NCI-H774 (cell line): ENCODE data around the gene CALN1.
"Not testable (repeated sequence)": the region's sequence is repeated elsewhere in the genome, so short reads cannot be mapped to it uniquely, and the experiment has no call there.

ENCODE experiments used
- DNase-seq: peaks from one replicate; lab custom pipeline; 2025; lab: John Stamatoyannopoulos, UW

The CALN1 gene

DNA sequence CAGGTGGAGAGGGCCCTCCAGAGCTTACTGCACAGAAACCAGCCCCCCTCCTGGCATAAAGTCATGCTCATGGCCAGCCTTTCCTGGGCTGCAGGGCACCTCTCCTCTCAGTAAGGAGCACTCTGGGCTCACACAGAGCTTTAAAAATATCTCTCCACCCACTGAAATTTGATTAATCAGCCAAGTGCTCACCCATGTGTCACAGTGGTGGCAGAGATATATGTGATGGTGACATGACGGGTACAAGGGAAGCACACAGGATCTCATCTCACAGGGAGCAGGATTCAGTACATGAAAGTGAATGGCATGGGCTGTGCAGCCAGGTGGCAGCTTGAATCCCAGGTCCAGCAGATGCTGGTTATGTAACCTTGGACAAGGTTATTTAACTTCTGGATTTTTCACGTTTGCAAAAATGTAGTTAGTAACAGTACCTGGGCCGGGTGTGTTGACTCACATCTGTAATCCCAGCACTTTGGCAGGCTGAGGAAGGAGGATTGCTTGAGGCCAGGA, 144.8 kb downstream of the CALN1 start:
- DNase-seq = no peak

DNA sequence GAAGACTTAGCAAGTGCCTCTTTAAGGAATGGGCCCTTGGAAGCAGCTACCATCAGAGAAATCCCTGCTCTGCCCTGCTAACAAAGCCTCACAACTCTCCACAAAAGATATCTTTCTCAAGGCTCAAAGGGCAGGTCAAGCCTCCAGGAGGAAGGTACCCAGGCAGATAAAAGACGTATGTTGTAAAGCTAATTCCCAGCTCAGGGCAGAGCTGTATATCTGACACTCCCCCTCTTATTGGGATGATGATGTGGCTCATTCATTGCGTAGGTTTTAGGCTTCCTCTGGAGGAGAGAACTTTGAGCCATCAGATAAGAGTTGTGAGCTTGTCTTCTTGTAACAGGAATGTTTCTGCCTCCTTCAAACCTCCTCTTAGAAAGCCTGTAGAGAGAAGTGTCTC, 145.4 kb downstream of the CALN1 start:
- no peak for DNase-seq

DNA sequence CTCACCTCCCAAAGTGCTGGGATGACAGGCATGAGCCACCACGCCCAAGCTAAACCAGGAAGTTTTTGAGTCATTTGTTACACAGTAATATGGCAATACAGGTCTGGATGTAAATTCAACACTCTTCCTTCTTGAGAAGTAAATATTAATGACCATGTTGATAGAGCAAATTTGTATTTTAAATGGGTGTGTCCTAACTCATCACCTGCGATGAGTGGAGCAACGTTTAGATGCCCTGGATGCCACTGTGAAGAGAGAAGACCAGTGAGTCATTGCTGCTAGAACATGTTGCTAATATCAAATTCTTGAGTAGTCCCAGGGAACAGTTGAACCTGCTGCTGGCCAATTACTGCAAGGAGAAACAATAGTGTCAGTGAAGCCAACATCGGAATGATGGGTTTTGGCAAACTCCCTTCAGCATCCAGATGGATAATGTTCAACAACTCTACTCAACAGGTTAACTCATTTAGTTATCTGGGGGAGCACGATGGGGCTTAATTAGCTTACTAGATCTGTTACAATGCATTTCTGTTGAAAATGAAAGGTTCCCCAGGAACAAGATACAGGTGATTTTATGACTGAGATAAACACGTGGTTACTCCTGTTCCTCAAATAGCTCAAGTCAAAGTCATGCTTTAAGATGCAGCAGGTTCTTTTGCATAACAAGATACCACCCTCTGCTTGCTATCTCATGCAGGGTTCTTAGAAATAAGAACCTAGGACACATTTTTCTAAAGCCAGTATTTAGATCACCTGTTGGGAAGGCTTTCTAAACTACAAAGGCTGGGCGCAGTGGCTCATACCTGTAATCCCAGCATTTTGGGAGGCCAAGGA, 146.8 kb downstream of the CALN1 start:
- no peak for DNase-seq

DNA sequence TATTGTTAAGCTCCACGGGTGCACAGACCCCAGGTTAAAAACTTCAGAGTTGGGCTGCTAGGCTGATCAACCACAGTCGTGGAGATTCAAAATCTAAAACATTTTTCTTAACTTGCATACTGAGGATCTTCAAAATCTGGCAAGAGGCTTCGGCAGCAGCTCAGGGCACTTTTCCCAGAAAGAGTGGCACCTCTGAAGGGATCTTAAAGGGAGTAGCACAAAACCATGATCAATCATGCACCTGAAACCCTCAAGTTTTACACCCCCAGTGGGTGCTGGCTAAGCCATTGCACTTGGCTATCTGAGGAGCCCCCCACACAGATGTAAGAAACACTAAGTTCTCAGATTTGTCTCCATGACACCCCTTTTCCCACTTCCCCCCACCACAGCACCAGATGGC, 151.7 kb downstream of the CALN1 start:
- no peak for DNase-seq

DNA sequence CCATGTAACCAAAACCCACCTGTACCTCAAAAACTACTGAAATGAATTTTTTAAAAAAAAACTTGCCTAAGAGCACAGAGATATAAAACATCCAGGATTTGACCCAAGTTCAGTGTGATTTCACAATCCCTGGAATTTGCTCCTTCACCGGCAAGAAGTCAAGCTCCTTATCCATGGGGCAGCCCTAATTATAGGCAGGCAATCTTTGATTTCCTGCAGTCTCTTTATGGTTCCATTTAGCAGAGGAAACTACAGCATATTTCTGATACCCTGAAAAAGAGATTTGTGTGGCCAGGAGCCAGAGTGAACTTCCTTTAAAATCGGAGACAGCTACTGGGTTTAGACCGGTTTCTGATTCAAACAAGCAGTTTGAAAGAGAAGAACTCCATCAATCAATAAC, 154.1 kb downstream of the CALN1 start:
- DNase-seq = no peak

DNA sequence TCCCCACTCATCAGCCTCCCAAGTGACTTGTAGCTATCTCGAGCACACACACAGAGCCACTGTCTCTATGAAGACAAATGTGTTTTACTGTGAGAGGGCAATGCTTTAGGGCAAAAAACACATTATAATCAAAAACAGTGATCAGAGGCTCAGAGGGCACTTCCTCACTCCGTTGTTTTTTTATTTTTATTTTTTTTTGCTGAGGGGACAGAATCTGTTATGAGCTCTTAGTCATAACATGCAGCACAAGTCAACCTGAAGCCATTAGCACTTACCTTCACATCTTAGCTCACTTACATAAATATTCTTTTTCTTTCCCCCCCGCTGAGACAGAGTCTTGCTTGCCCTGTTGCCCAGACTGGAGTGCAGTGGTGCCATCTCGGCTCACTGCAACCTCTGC, 157.7 kb downstream of the CALN1 start:
- no peak for DNase-seq

DNA sequence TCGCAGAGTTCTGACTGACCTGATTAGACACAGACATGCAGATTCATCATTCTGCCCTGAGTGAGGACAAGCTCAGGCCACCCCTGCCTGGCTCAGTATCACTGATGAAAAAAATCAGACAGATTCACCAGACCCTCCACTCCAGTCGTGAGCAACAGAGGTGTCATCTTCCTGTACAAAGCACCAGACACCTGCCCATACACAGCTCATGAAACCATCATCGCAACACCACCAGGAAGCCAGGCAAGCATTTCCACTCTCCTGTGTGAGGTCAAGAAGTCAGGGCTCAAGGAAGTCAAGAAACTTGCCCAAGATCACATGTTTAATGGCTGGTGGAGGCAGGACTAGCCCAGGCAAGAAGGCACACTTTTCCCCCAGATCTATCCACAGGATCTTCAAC, 163.0 kb downstream of the CALN1 start:
- no peak for DNase-seq

DNA sequence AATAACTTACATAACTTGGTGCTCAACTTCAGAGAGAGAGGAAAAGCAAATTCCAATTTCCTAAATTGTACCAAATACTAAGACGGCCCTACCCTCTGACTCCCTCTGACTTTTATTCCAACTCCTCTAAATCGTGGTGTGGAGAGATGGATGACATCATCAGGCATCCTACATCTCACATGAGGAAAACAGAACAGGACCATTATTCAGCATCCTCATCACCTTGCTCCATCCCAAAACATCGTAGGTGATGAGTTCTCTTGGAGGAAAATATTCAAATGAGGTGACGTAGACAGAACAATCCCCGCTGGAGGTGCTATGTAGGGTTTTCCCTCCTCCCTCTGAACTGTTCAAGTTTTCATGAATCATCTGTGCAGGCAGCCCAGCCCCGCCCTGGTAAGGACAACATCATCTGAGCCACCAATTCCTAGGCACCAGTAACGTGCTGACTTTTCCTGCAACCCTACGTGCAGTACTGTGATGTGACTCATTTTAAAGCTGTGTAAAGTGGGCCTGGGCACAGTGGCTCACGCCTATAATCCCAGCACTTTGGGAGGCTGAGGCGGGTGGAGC, 167.2 kb downstream of the CALN1 start:
- DNase-seq = no peak

DNA sequence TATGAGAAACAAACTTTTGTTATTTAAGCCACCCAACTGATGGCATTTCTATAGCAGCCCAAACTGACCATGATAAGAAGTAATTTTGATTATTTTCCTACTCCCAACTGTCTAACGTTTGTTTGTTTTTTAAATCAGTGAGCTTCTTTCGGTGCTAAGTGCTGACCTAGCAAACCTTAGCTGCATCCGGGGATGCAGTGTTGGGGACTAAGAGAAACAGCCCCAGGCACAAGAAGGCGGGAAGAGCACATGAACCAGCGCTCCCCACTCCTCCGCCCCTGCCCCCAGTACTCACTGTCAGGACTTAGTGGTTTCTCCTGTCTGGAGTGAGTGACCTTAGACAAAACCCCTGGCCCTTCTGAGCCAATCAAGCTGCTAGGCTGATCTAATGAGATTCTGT, 168.8 kb downstream of the CALN1 start:
- no peak for DNase-seq

DNA sequence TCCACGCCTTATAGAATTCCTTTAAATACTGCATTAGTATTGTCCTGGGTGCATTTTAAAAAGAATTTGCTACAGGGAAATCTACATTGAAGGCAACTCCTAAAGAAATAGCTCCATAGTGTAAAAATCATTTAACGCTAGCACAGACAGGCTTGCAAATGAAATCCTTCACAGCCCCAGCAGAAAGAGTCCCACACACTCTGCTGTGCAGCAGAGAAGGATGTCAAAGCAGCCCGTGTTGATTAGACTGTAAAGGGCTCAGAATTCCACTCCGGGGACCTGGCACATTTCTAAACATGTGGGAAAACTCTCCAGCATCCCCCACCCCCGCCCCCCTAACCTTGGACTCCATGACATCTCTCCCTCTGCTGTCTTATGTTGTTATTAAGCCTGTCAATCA, 176.8 kb downstream of the CALN1 start:
- no peak for DNase-seq

DNA sequence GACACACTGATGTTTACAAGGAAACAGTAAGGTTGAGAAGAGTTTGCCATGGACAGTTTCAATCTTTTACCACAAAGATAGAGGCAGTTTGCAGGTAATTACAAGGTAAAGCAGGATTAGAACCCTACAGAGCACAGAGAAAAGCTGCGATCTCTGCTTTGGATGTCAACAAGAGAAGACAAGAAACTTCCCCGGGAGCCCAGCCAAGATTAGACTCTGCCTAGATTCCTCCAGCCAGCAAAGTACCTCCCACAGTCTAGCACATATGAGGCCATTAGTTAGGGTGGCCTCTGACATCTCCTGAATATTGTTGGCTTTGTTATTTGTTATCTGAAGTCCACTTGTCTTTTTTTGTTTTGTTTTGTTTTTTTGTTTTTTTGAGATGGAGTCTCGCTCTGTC, 178.1 kb downstream of the CALN1 start:
- DNase-seq = no peak

DNA sequence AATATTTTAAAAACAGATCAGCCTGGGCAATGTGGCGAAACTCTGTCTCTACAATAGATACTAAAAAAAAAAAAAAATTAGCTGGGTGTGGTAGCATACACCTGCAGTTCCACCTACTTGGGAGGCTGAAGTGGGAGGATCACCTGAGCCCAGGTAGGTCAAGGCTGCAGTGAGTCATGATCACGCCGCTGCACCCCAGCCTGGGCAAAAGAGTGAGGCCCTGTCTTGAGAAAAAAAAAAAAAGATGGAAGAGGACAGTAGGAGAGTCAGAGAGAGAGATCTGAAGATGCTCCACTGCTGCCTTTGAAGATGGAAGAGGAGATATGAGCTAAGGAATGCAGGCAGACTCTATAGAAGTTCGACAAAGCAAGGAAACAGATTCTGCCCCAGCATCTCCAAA, 181.9 kb downstream of the CALN1 start:
- DNase-seq = no peak

DNA sequence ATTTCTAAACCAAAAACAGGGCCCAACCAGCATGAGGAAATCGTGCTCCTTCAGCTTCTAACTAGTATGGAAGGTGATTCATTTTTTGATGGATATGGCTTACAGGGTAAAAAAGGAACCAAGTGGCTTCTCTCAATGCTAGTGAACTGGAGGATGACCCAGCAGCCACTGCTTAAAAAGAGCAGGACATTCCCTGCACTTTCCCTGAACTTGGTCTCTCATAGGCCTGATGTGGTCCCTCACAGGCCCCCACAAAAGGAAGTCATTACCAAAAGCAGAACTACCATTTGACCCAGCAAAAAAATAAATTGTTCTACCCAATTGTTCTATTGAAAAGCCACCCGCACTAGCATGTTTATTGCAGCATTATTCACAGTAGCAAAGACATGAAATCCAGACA, 188.8 kb downstream of the CALN1 start:
- no peak for DNase-seq

DNA sequence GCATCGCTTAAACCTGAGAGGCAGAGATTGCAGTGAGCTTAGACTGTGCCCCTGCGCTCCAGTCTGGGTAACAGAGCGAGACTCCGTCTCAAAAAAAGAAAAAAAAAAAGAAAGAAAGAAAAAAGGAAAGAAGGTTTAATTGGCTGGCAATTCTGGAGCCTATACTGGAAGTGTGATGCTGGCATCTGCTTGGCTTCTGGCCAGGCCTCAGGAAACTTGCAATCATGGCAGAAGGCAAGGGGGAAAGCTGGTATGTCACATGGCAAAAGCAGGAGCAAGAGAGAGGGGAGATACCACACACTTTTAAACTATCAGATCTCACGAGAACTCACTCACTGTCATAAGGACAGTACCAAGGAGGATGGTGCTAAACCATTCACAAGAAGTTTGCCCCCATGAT, 190.0 kb downstream of the CALN1 start:
- no peak for DNase-seq

DNA sequence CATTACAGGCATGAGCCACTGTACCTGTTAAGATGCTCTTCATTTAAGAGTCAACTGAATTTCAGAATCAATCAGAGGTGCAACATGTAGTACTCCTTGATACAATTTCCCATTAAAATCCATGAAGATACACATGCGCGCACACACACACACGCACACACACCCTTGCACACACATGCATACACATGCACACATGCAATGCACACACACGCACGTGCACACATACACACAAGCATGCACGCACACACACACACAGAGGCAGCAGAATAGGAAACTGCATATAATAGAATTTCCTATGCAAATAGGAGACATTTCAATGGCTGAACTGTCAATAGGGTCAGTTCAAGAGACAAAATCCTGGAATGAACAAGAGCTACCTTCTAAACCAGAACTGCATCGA, 192.6 kb downstream of the CALN1 start:
- DNase-seq = no peak

DNA sequence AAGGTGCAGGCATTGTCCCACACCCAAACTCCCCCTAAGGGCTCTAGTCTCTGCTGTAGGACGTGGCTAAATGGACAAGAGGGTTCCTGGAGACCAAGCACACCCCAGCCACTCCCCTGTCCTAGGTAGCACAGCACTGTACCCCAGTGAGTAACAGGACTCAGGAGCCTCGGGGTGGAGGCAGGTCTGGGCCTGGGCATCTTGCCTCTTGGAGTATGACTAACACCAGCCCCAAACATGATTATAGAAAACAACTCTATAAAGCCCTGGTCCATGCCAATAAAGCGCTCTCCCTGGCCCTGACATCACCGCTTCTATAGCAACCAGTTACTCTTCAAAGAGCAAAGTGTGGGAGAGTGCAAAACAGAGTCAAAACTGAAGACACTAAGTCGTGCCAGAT, 195.0 kb downstream of the CALN1 start:
- DNase-seq = no peak

DNA sequence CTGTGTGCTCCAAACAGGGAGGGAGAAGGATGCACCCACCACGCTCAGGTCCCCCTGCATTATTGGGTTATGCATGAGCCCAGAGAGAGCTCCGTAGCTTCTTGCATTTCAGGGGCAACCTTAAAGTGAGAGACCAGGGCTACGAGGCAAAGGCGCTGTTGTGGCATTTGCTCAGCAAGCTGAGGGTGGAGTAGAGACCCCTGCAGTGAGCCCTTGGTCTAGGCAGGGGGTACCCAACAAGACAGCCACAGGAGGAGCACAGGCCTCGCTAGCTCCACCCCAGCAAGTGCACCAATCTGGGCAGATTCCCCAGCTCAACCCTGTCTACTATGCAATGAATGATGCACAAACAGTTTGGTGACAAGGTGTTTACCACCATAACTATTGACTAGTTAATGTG, 198.4 kb downstream of the CALN1 start:
- DNase-seq = no peak

DNA sequence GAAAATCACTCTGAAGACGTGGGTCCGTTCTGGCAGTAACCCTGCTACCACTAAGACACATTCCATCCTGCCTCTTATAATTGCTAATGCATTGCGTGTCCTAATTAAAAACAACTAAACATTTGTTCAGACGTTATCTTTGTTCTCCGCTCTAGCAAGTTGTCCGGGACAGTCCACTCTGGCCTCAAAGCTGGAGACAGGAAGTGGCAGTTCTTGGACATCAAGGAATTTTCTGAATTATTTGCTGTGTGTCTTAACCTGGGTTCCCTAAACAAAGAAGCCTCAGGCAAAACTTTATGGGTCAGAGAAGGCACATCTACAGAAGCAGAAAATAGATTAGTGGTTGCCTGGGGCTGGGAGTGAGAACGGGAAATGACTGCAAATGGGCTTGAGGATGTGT, 199.1 kb downstream of the CALN1 start:
- no peak for DNase-seq

DNA sequence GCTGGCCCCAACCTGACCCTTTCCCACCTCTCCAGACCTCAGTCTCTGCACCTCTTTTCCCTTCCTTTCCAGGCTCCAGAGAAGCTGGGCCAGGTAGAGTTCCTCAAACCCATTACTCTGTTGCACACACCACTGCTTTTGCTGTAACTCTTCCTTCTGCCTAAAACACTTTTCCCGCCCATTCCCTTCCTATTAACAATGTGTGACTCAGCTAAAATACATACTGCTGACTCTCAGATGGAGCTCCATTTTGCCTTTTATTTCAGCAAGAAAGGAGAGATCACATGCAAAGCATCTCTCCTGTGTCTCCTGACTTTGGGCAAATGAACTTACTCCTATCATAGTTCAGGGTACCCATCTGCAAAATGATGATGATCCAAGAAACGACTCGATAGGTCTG, 201.0 kb downstream of the CALN1 start:
- no peak for DNase-seq

DNA sequence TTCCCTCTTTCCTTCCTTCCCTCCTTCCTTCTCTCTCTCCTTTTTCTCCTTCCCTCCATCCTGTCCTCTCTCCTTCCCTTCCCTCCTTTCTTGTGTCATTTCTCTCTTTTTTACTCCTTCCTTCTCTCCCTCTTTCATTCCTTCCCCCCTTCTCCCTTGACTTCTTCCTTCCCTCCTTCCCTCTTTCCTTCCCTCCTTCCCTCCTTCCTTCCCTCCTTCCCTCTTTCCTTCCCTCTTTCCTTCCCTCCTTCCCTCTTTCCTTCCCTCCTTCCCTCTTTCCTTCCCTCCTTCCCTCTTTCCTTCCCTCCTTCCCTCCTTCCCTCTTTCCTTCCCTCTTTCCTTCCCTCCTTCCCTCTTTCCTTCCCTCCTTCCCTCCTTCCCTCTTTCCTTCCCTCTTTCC, 203.1 kb downstream of the CALN1 start:
- DNase-seq = not testable (repeated sequence)

DNA sequence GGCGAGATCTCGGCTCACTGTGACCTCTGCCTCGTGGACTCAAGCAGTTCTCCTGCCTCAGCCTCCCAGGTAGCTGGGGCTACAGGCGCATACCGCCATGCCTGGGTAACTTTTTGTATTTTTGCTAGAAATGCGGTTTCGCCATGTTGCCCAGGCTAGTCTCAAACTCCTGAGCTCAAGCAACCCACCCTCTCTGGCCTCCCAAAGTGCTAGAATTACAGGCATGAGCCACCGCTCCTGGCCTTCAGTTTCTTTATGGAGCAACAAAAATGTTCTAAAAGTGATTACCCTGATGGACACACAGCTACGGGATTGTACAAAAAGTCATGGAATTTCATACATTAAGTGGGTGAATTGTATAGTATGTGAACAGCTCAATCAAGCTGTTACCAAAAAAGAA, 216.0 kb downstream of the CALN1 start:
- no peak for DNase-seq

DNA sequence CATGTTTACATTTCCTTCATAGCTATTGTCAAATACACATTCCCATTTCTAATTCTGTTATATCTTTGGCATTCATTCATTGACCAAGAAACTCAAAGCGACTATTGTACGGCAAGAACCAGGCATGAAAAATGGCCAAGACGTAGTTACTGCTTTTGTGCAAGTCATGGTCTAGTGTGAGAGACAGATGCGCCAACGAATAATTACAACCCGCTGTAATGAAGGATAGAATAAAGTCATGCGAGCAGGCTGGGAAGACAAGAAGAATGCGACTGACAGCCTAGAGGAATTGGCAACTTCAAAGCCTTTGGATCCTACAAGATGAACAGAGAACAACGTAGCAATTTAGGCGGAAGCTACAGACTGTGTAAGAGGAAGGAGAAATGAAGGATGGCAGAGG, 221.2 kb downstream of the CALN1 start:
- DNase-seq = no peak

DNA sequence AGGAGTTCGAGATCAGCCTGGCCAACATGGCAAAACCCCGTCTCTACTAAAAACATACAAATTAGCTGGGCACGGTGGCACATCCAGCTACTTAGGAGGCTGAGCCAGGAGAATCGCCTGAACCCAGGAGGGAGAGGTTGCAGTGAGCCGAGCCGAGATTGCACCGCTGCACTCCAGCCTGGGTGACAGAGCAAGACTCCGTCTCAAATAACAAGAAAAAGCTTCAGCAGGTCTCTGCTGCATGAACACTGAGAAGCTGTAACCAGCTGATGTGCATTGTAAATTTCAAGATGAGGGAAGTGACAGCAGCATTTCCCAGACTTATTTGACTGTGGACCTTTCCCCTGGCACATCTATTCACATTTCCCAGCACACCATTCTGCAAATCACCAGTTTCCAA, 222.0 kb downstream of the CALN1 start:
- DNase-seq = no peak

DNA sequence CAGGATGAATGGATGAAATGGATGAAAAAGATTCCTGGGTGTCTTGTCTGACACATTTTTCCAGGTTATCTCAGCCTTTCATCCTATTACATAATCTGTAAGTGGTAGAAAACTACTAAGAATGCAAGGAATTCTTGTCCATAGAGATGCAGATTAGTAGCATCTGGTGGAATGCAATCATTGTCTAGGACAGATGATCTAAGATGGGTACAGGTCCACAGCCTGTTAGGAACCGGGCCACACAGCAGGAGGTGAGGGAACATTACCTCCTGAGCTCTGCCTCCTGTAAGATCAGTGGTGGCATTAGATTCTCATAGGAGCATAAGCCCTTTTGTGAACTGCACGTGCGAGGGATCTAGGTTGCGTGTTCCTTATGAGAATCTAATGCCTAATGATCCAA, 225.0 kb downstream of the CALN1 start:
- no peak for DNase-seq
